UCSD-AML1 (cell line): ENCODE results near the gene AMDHD2.

Experiments used
- DNase-seq: peaks from one replicate; lab custom pipeline; 2025; ENCODE audit not compliant: unreplicated experiment; lab: John Stamatoyannopoulos, UW

AMDHD2 gene

GRCh38 chr16:2498531-2499253 is 21.5 kb upstream of the AMDHD2 start:
- no peak for DNase-seq

GRCh38 chr16:2499454-2499853 is 20.7 kb upstream of the AMDHD2 start:
- no peak for DNase-seq

- no peak for DNase-seq
These were observed 20.2 kb upstream of the AMDHD2 start for GRCh38 chr16:2499890-2500429.

- no peak for DNase-seq
These were observed 19.7 kb upstream of the AMDHD2 start for GRCh38 chr16:2500430-2500917.

GRCh38 chr16:2500918-2501750 is 19.0 kb upstream of the AMDHD2 start:
- peak; percentile 83 for DNase-seq

GRCh38 chr16:2501946-2502895 is 17.9 kb upstream of the AMDHD2 start:
- DNase-seq, result no peak

GRCh38 chr16:2505695-2506094 is 14.5 kb upstream of the AMDHD2 start:
- DNase-seq, result no peak

GRCh38 chr16:2507052-2507659 is 13.0 kb upstream of the AMDHD2 start:
- no peak for DNase-seq

- DNase-seq, result no peak
These were observed 12.5 kb upstream of the AMDHD2 start for GRCh38 chr16:2507665-2508064.

- DNase-seq, result no peak
These were observed 11.3 kb upstream of the AMDHD2 start for GRCh38 chr16:2508722-2509400.

- DNase-seq, result no peak
These were observed 8.9 kb upstream of the AMDHD2 start for GRCh38 chr16:2511128-2511800.

GRCh38 chr16:2511996-2512734 is 8.0 kb upstream of the AMDHD2 start:
- DNase-seq, result no peak

- no peak for DNase-seq
These were observed 7.3 kb upstream of the AMDHD2 start for GRCh38 chr16:2512735-2513404.

GRCh38 chr16:2513405-2514332 is 6.5 kb upstream of the AMDHD2 start, which contains the start of gene ATP6V0C:
ATP6V0C (plus strand) TSS chr16:2513952; CDS start chr16:2514104, 152 bp downstream.
- DNase-seq, result peak; percentile 92

- DNase-seq, result no peak
These were observed 5.6 kb upstream of the AMDHD2 start for GRCh38 chr16:2514333-2515179.
